Muscle of leg (tissue), 11 donors: ENCODE data around the gene JPT2. TPM values are rescaled to one million over a fixed set of nuclear protein-coding genes. Genes with fewer than 3 reads are reported as not detected.

Experiments
- DNase-seq: peaks from one replicate; pipeline ENCODE4 v3.0.0; 2013
- H3K27ac ChIP-seq: one replicate; pipeline ENCODE4 v1.5.1; 2013; ENCODE audit warnings: mild to moderate bottlenecking, low read length, control low read depth
- H3K27me3 ChIP-seq: one replicate; pipeline ENCODE4 v1.6.1; 2013; ENCODE audit warnings: low read length; ENCODE audit not compliant: control insufficient read depth, insufficient read depth
- H3K36me3 ChIP-seq: one replicate; pipeline ENCODE4 v1.6.1; 2013; ENCODE audit warnings: low read length; ENCODE audit not compliant: control insufficient read depth, insufficient read depth
- H3K4me1 ChIP-seq: one replicate; pipeline ENCODE4 v1.6.1; 2013; ENCODE audit warnings: low read length; ENCODE audit not compliant: control insufficient read depth, insufficient read depth
- H3K4me3 ChIP-seq: one replicate; pipeline ENCODE4 v1.5.1; 2013; ENCODE audit warnings: low read length, control low read depth
- H3K9me3 ChIP-seq: replicated peaks from 2 replicates; pipeline ENCODE4 v1.6.1; 2013; ENCODE audit warnings: low read depth, low read length; ENCODE audit not compliant: control insufficient read depth
- WGBS: methylation state at CpG from one replicate; pipeline ENCODE4 v1.1.5; 2013; ENCODE audit warnings: missing lambda C conversion rate; ENCODE audit not compliant: insufficient coverage; 5-methylcytosine and 5-hydroxymethylcytosine counted together
- polyA plus RNA-seq, 8 donors: library from polyadenylated mRNA; unstranded; fragments of 120-200 nt; gene quantifications; one replicate each; pipeline versions ENCODE4 v1.2.1 to v1.2.3, GENCODE V29; 2013; ENCODE audit warnings: inconsistent platforms in 1 of 8, low replicate concordance in 1 of 8; ENCODE audit not compliant: insufficient read length in 8 of 8, insufficient read depth in 1 of 8
- total RNA-seq: library from RNA; stranded (reverse); fragments of 120-200 nt; gene quantifications from one replicate; pipeline ENCODE4 v1.2.4, GENCODE V29; 2013

The JPT2 gene
- total and polyA plus RNA-seq, 9 donors, result 28.2 to 52.6 (median 38.6) TPM

GRCh38 chr16:1749152-1750117, 71.4 kb downstream of the JPT2 start:
- Histone ChIP-seq H3K4me1 (no peaks in the 10 kb centered on the region), H3K36me3 (peaks cover 77% of the 10 kb centered on the region), H3K4me3 (no peak overlapping the region), H3K27ac (no peak overlapping the region), H3K27me3 (no peaks in the 10 kb centered on the region), H3K9me3 (no peaks in the 10 kb centered on the region)
- no peak for DNase-seq
- WGBS, result 96% methylated on average over 19 of the region's 29 CpGs

Other genes starting within 250 kb of the JPT2 start
- gene PERCC1, start 247.2 kb upstream of the JPT2 start, total RNA-seq, result 0.13 TPM
- gene PERCC1, start 247.2 kb upstream of the JPT2 start, polyA plus RNA-seq, result under 1 TPM in 7 of 8 donors, not detected in 1; 0.16 to 0.49 (median 0.26) TPM
- gene CCDC154, start 233.7 kb upstream of the JPT2 start, total RNA-seq, result 2.1 TPM
- 1 to 10 TPM in 7 of 8 donors, under 1 TPM in 1; 0.86 to 4.0 (median 2.1) TPM for gene CCDC154, start 233.7 kb upstream of the JPT2 start, polyA plus RNA-seq
- gene CLCN7, start 203.3 kb upstream of the JPT2 start, total RNA-seq, result 18.8 TPM
- gene CLCN7, start 203.3 kb upstream of the JPT2 start, polyA plus RNA-seq, result 10 to 100 TPM; 25.1 to 43.3 (median 31.7) TPM
- 0.40 TPM for gene PTX4, start 189.3 kb upstream of the JPT2 start, total RNA-seq
- gene PTX4, start 189.3 kb upstream of the JPT2 start, polyA plus RNA-seq, result 1 to 10 TPM in 1 of 8 donors, under 1 TPM in 7; 0.34 to 1.1 (median 0.74) TPM
- 14.5 TPM for gene TELO2, start 184.9 kb upstream of the JPT2 start, total RNA-seq
- 10 to 100 TPM; 26.3 to 40.4 (median 36.8) TPM for gene TELO2, start 184.9 kb upstream of the JPT2 start, polyA plus RNA-seq
- gene TMEM204, start 144.6 kb upstream of the JPT2 start, total RNA-seq, result 19.4 TPM
- gene TMEM204, start 144.6 kb upstream of the JPT2 start, polyA plus RNA-seq, result 10 to 100 TPM; 14.6 to 22.2 (median 17.6) TPM
- 10.6 TPM for gene IFT140, start 66.2 kb upstream of the JPT2 start, total RNA-seq
- gene IFT140, start 66.2 kb upstream of the JPT2 start, polyA plus RNA-seq, result 10 to 100 TPM in 6 of 8 donors, 1 to 10 TPM in 2; 8.7 to 14.5 (median 12.3) TPM
- 7.2 TPM for gene CRAMP1, start 65.9 kb upstream of the JPT2 start, total RNA-seq
- gene CRAMP1, start 65.9 kb upstream of the JPT2 start, polyA plus RNA-seq, result 10 to 100 TPM; 12.3 to 19.1 (median 14.1) TPM
- 36.5 TPM for gene MAPK8IP3, start 27.9 kb downstream of the JPT2 start, total RNA-seq
- 10 to 100 TPM; 35.6 to 64.3 (median 50.7) TPM for gene MAPK8IP3, start 27.9 kb downstream of the JPT2 start, polyA plus RNA-seq
- 35.2 TPM for gene NME3, start 93.3 kb downstream of the JPT2 start, total RNA-seq
- 10 to 100 TPM; 22.2 to 31.9 (median 26.9) TPM for gene NME3, start 93.3 kb downstream of the JPT2 start, polyA plus RNA-seq
- 7.2 TPM for gene EME2, start 94.5 kb downstream of the JPT2 start, total RNA-seq
- gene EME2, start 94.5 kb downstream of the JPT2 start, polyA plus RNA-seq, result 1 to 10 TPM; 4.0 to 9.7 (median 6.7) TPM
- gene MRPS34, start 94.9 kb downstream of the JPT2 start, total RNA-seq, result 45.7 TPM
- gene MRPS34, start 94.9 kb downstream of the JPT2 start, polyA plus RNA-seq, result 10 to 100 TPM; 44.7 to 57.8 (median 52.2) TPM
- gene SPSB3, start 104.3 kb downstream of the JPT2 start, total RNA-seq, result 34.2 TPM
- gene SPSB3, start 104.3 kb downstream of the JPT2 start, polyA plus RNA-seq, result 10 to 100 TPM; 21.0 to 35.1 (median 24.5) TPM
- 58.0 TPM for gene NUBP2, start 104.7 kb downstream of the JPT2 start, total RNA-seq
- 10 to 100 TPM; 40.6 to 59.7 (median 47.7) TPM for gene NUBP2, start 104.7 kb downstream of the JPT2 start, polyA plus RNA-seq
- 0.22 TPM for gene IGFALS, start 115.4 kb downstream of the JPT2 start, total RNA-seq
- 1 to 10 TPM in 1 of 8 donors, under 1 TPM in 7; 0.11 to 1.1 (median 0.28) TPM for gene IGFALS, start 115.4 kb downstream of the JPT2 start, polyA plus RNA-seq
- gene HAGH, start 148.5 kb downstream of the JPT2 start, total RNA-seq, result 36.1 TPM
- 10 to 100 TPM; 34.6 to 48.6 (median 39.5) TPM for gene HAGH, start 148.5 kb downstream of the JPT2 start, polyA plus RNA-seq
- gene FAHD1, start 148.9 kb downstream of the JPT2 start, total RNA-seq, result 27.7 TPM
- gene FAHD1, start 148.9 kb downstream of the JPT2 start, polyA plus RNA-seq, result 10 to 100 TPM; 19.7 to 25.6 (median 21.9) TPM
- not detected for gene MEIOB, start 193.9 kb downstream of the JPT2 start, total RNA-seq
- under 1 TPM in 7 of 8 donors, not detected in 1; 0.22 to 0.87 (median 0.55) TPM for gene MEIOB, start 193.9 kb downstream of the JPT2 start, polyA plus RNA-seq
- gene HS3ST6, start 240.1 kb downstream of the JPT2 start, total RNA-seq, result not detected
- 1 to 10 TPM in 1 of 8 donors, not detected in 7; 1.7 TPM for gene HS3ST6, start 240.1 kb downstream of the JPT2 start, polyA plus RNA-seq